HG03565 (cell line): Measurements from ENCODE around the gene PLEKHA6.

Experiments
- ATAC-seq: cut with Tn5 transposase; IDR thresholded peaks from one replicate; pipeline ENCODE4 v1.9.1; 2021; ENCODE audit warnings: mild to moderate bottlenecking, moderate library complexity; ENCODE audit not compliant: unreplicated experiment

Gene PLEKHA6

DNA sequence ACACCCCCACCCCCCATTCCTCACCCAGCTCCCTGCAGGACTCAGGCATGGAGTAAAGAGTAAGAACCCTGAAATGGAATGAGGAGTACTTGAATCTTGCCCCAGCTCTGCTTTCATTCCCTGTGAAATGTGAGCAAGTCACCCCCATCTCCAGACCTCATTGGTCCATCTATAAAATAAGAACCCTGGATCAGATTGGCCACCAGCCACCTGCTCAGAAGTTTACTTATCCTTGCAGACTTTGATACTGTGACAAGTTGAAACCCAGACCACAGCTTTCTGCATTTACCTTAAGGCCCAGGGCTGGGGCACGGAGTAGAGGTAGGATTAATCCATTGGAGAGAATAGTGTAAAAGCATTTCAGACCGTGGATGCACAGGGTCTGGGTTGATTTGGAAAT is 165.6 kb downstream of the PLEKHA6 start:
- ATAC-seq: no peak

DNA sequence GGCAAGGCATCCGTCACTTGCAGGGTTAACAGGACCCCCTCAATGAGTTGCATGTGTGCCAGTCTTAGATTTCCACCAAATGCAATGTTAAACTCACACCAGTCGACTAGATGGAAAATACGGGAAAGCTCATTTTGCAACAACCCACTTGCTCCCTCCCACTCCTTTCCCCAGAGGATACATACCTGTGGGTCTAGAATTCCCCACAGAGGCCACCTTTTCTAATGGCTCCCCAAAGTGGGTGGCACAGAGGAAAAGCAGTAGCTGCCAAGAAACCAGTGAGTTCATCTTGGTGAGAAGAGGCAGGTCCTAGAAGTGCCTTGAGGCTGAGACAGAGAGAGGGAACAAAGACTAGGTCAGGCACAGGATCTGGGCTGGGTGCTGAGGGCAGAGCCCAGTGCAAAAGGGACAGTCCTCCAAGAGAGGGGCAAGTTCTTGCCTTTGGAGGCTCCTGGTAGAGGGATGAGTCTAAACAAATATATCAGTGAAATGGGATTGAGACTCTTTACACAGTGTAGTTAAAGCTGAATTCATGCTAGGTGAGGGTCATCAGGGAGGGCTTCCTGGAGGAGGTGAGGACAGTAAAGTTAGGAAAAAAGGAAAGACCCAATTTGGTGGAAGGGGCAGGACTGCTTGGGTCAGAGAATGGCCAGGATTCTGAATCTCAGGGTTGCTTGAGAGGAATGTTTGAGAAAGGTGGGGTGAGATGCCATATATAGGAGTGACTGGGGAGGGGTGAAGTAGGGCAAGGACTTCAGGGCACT is 167.0 kb downstream of the PLEKHA6 start:
- ATAC-seq: no peak

DNA sequence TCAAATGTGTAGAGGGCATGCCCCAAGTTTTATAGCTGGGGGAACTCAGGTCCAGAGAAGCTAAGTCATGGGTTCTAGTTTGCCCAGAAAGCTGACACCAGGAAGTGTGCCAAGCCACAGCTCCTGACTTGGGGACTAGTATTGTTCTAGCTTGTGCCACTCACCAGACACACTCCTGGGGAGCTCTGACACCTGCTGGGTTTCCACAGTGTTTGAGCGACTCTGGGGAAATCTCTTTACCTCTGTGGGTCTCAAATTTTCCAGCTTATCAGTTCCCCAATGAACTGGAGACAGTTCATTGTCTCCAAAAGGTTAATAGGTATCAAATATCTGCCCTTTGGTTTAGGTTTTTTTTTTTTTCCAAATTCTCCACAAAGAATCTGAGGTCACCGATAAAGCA is 167.7 kb downstream of the PLEKHA6 start:
- ATAC-seq: no peak

DNA sequence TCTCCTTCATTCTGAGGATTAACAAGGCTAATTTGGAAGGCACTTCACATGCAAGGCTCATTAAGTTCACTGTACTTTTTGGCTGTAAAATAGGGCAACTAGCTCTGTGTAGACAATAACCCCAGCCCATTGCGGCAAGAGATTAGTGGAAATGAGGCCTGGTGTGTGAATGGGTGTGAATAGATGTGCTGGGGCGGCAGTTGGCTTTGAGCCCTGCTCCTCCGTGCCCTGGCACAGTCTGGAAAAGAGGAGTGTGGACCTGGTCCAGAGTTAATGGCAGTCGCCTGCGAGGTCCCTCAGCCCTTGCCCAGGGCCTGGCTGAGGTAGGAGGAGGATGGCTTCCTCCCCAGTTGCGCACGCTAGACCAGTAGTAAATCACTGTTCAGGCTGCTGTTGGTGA is 168.3 kb downstream of the PLEKHA6 start:
- no peak for ATAC-seq

DNA sequence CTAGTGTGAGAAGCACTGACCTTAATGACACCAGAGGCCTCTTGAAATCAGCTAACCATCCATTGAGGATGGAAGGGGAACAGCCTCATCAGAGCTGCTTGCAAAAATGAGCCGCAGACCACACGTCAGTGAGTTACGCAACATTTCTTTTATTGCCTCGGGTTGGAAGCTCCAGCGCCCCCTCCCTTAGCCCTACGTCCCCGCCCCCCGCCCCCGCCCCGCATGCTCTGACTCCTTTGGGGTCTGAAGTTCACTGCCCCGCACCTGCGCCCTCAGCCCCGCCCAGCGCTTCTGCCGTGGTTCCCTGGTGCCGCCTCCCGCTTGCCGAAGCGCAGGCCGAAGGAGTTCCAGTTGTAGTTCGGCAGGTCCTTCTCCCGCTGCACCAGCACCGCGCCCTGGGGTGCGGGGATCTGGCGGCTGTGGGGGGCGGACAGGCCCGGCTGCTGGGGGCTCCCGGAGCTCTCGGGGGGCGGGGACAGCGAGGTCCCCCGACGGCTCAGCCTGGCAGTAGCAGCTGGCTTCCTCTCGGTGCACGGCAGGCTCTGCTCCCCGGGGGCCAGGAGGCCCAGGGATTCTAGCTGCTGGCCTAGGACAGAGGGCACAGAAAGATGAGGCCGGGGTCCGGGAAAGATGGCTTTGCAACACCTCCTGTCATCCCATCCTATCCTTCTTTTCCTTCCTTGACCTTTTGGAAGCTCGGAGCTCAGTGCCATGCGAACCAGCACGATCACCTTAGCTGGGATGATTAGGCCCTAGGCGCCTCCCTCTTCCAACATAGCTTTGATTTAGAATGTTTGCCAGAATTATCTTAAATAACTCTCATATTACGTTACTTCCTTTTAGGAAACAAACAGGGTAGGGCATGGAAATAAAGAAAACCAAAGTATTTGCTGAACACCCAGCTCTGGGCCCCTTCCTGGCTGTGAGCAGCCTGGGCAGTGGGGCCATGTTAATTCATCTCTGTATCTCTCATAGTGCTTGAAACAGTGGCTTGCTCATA is 169.2 kb downstream of the PLEKHA6 start:
- ATAC-seq: no peak

DNA sequence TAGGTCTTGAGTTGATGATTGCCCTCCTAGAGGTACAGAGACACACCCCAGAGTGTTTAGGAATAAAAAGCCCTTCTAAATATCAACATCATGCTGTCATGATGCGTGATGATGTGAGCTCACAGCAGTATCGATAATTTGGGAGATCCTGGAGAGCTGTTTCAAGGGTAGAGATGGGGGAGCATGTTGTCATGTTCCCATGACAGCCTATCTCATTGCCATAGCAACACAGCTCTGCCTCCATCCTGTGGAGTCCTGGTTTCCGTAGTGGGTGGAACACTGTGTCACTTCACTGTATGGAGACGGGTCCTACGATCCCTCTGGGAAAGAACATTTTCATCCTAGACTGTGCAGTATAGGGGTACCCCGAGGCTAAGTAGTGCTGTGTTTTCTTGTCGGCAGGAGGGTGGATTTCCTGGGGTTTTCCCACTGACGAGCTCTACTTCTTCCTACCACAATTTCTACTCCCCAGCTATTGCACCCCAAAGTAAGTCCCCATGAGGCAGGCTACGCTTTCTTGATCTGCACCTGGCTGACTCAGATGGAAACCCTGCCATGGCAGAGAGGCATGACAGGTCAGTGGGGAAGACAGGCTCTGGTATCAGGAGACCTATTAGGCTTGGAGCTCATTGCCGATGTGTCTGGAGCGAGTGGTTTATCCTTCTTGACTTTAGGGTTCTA is 170.6 kb downstream of the PLEKHA6 start:
- no peak for ATAC-seq

DNA sequence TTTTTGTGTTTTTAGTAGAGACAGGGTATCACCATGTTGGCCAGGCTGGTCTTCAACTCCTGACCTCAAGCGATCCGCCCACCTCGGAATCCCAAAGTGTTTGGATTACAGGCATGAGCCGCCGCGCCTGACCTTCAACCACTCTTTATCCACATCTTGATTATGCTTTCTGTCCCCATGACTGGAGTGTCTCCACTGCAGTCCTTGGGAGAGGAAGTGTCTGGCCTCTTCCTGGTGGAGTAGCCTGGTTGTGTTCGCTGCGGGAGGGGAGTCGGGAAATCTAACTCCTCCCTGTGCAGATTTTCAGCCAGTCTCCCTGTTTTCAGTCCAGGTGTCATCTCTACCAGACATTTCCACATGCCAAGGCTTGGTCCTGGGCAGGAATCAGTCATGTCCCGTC is 173.1 kb downstream of the PLEKHA6 start:
- ATAC-seq: no peak

DNA sequence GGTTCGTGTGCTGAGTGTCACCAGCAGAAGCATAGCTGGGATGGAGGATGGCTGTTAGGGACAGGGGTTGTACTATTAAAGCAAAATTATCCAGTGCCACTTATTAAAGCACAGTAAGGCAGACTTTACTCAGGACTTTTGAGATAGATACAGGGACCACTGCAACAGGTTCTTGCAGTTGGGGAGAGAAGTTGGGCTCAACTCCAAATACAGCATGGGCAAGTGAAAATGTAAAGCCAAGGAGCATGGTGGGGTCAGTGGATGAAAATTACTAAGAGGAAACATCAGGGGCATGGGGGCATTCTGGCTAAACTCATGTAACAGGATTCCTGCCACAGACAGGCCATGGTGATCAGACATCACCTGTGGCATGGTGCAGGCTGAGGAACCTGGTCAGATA is 178.6 kb downstream of the PLEKHA6 start:
- ATAC-seq: no peak

DNA sequence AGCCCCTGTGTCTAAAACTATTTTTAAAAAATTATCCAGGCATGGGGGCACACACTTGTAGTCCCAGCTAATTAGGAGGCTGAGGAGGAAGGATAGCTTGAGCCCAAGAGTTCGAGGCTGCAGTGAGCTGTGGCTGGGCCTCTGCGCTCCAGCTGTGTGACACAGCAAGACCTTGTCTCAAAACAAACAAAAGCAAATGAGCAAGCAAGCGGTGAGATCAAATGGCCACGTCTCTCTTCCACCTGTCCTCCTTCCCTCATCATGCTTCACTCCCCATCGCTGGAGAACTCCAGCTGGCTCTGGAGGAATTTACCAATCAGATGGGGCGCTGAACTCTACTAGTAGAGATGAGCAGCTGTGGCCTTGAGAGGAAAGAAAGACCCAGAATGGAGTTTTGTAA is 179.6 kb downstream of the PLEKHA6 start:
- no peak for ATAC-seq

DNA sequence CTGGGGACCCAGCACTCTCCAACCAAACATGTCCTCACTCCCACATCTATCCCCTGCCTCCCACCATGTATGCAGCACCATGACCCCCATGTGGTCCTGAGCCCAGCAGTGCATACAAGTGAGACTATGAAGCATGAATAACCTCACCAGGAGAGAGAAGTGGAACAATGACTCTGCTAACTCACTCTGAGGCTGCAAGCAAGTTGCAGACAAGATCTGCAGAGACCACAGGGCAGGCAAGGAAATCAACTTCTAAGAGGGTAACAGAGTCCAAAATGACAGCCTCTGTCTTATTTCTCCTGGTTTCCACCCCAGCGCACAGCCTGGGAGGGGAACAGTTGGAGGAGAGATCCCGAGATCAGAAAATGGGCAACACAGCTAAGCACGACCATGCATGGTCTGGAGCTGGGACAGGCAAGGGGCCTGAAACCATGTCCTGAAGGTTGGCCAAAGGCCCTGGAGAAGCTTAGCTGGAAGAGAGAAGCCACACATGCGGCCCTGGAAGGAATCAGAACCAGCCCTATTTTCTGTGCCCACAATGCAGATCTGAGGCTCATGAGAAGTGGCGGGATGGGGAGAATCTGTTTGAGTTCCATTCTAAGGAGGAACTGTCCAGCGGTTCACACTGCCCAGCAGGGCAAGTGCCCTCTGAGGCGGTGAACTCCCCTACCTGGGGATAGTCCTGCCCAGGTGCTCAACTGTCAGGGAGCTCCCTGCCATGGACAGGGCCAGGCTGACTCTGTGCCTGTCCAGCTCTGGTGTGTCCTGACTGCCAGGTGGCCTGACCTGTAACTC is 181.0 kb downstream of the PLEKHA6 start:
- ATAC-seq: no peak

DNA sequence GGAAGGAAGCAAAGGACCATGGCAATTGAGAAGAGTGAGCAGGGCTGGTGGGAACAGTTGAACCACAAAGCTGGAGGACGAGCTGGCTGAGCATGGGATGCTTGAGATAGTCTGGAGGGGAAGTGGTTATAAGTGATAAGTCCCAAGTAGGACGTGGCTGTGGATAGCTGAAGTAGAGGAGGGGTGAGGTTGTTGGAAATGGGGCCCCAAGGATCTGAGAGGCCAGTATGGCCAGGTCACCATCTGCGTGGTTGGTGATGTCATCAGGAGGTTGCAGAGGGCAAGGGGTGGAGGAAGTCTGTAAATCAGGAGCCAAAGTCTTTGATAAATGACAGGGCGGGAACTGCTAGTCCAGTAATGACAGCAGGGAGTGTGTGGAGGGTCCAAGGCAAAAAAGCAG is 182.6 kb downstream of the PLEKHA6 start:
- no peak for ATAC-seq

DNA sequence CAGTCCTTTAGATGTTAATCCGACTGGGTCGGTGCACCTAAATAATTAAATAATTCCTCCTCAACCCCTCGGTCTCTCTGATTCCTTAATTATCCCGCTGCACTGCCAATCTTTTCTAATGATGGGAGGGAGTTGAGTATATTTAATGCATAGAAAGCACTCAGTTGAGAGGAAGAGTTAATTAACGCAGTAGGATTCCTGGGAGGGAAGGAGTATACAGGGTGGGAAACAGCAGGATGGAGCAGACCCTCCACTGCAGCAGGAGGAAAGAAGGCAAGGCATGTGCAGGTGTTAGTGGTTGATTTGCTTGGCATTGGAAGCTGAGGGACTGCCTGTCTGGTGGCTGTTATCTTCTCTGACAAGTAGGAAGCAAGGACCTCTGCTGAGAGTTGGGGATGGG is 183.7 kb downstream of the PLEKHA6 start:
- no peak for ATAC-seq

DNA sequence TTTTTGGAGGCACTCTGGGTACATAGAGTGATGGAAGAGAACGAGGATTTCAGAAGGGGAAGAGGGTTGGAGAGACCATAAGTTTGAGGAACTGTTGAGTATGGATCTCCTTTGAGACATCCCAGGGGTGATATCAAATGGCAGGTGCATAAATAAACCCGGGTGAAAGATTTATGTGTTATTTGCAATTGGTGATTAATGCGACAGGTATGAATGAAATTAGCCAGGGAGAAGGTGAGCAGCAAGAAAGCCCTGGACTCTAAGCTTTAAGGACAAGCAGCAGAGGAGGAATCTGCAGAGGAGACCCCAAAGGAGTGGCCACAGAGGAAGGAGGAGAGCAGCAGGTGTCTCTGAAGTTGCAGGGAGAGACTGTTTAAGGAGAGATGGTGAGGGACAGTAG is 184.8 kb downstream of the PLEKHA6 start:
- ATAC-seq: no peak

DNA sequence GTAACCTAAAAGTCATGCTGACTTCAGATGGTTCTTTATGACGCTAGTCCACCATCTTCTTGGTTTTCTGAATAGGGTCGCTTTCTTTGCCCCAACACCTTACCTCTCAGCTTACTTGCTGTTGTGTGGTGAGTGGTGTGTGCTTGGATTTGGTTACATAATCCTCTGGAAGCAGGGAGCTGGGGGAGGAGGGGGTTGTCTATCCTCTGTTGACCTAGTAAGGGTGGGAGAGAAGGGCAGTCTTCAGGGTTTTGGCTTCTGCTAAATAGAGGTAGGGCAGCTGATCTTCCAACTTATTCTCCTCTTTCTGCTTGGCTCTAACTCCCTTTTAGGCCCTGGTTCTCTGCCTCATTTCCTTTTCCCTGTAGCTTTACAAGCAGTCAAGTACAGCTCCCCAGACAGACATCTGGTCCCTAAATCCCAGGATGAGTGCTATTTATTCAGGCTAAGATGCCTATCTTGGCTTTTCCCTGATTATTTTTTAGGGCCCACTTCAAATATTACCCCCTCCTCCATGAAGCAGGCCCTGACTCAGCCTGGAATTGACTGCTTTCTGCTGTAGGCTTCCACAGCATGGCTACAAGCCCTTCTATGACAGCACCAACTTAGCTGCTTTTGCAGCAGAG is 187.2 kb downstream of the PLEKHA6 start:
- no peak for ATAC-seq

DNA sequence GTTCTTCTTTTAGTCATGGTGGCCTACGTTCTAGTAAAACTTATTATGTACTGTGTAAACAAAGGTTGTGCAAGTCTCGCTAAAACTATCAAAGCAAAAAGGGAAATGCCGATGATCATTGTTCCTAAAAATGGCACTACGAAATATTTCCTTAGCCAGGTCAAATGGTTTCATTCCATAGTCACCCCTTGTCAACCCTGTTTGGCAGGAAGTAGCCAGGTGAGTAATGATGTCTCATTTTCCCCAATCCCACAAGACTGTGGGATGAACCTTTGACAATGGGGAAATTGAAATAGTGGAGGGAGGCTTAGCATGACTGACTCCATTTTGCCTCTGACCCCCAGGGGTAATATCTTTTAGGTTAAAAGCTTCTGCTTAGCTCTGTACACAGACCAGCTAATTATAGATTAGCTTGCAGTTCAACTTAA is 188.0 kb downstream of the PLEKHA6 start:
- ATAC-seq: no peak

DNA sequence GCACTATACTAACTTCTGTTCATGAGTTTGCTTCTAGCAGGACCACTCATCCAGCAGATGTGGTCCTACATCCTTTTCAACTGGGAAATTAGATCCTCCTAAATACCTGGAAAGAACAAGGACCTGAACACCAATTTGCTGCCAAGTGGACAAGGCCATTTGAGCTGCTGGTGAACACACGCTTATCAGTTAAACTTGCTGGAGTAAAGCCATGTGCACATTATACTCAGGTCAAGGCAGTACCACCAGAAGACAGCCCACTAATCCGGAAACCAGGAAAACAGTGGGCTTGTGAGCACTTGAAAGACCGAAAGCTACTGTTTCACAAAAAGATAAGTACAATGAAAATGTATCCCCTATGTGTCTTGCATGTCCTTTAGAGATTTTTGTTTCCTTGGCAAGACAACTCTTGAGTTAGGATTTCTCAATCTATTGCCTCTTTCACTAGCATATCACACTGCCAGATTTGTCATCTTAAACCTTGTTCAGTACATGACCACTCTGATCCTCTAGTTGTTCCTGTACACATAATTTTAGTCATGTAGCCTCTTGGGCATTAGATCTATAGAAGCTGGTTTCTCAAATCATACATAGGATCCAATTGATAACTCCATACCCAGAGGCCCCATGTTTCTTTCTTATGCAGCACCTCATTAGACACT is 189.1 kb downstream of the PLEKHA6 start:
- ATAC-seq: no peak

DNA sequence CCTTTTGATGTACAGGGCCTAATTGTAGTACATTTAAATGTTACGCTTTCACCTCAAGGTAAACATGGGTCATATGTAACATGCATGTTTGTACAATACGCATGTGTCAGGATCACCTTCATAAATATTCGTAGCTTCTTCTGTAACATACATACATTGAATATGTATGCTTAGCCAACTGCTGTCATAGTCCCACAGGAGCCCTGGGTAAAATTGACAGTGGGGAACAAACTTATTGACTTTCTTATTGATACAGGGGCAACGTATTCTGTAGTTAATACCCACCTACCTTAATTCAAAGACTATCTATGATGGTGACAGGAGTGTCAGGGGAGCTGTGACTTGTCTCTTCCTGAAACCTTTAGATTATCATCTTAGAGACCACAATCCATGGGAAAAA is 189.9 kb downstream of the PLEKHA6 start:
- no peak for ATAC-seq
